OCI-LY7 (cell line): ENCODE data around the gene ELMO1. TPM values are rescaled to one million over a fixed set of nuclear protein-coding genes. Genes with fewer than 3 reads are reported as not detected.

Source experiments
- BruUV-seq: library from RNA; stranded (reverse); fragments of 400-500 nt; replicated peaks from 2 replicates; lab custom pipeline; 2021; lab: Mats Ljungman, UMichigan
- CTCF ChIA-PET: fragments of 300-600 bp; sonication (Branson Sonifier 250); formaldehyde crosslinking; loops from one replicate; lab custom pipeline; 2022; ENCODE audit warnings: antibody characterized with exemption; ENCODE audit not compliant: unreplicated experiment; lab: Charles Lee
- POLR2A ChIA-PET: fragments of 300-600 bp; sonication (Branson Sonifier 250); formaldehyde crosslinking; loops from one replicate; lab custom pipeline; 2022; ENCODE audit warnings: antibody characterized with exemption; lab: Charles Lee
- DNase-seq: peaks from one replicate; pipeline ENCODE4 v3.0.0-alpha.2; 2015; ENCODE audit warnings: low spot score
- H2AFZ ChIP-seq: fragments of 200-600 bp; sonication (generic), shearing (Covaris generic); 2 replicates; pipeline ENCODE4 v1.6.1; 2014; ENCODE audit warnings: mild to moderate bottlenecking, antibody characterized with exemption, low read length, moderate library complexity
- H3K27ac ChIP-seq: fragments of 200-600 bp; sonication (generic); 2 replicates; pipeline ENCODE4 v1.5.1; 2014; ENCODE audit warnings: mixed run types, low read depth, mild to moderate bottlenecking, moderate library complexity, low read length, inconsistent platforms; ENCODE audit not compliant: poor library complexity, severe bottlenecking
- H3K36me3 ChIP-seq: fragments of 200-600 bp; sonication (generic); 2 replicates; pipeline ENCODE4 v1.6.1; 2014; ENCODE audit warnings: mild to moderate bottlenecking, antibody characterized with exemption, low read length, moderate library complexity, mixed read lengths; ENCODE audit not compliant: insufficient read depth
- H3K4me1 ChIP-seq: fragments of 200-600 bp; sonication (generic); 2 replicates; pipeline ENCODE4 v1.5.1; 2014; ENCODE audit warnings: mild to moderate bottlenecking, low read length; ENCODE audit not compliant: insufficient read depth, poor library complexity, severe bottlenecking
- H3K4me2 ChIP-seq: fragments of 200-600 bp; sonication (generic); 2 replicates; pipeline ENCODE4 v1.6.1; 2014; ENCODE audit warnings: mild to moderate bottlenecking, low read length
- H3K4me3 ChIP-seq: fragments of 200-600 bp; sonication (generic); 2 replicates; pipeline ENCODE4 v1.5.1; 2014; ENCODE audit warnings: mild to moderate bottlenecking, low read depth, low read length; ENCODE audit not compliant: poor library complexity, severe bottlenecking
- H3K79me2 ChIP-seq: fragments of 200-600 bp; sonication (generic); 2 replicates; pipeline ENCODE4 v1.6.1; 2016; ENCODE audit warnings: low read depth, mild to moderate bottlenecking, low read length, moderate library complexity, mixed read lengths; ENCODE audit not compliant: insufficient read depth
- H3K9me2 ChIP-seq: fragments of 200-600 bp; sonication (generic); 2 replicates; pipeline ENCODE4 v1.6.1; 2016; ENCODE audit warnings: mild to moderate bottlenecking, low read length, mixed read lengths; ENCODE audit not compliant: insufficient read depth
- H3K9me3 ChIP-seq: fragments of 200-600 bp; sonication (generic); 2 replicates; pipeline ENCODE4 v1.6.1; 2014; ENCODE audit warnings: mild to moderate bottlenecking, mixed run types, low read length, mixed read lengths
- H4K20me1 ChIP-seq: fragments of 200-600 bp; sonication (generic); 2 replicates; pipeline ENCODE4 v1.6.1; 2014; ENCODE audit warnings: mild to moderate bottlenecking, antibody characterized with exemption, low read length, moderate library complexity, mixed read lengths; ENCODE audit not compliant: insufficient read depth
- CTCF ChIP-seq: fragments of 200-600 bp; sonication (generic); conservative IDR thresholded peaks from 2 replicates; pipeline ENCODE4 v1.5.1; 2014; ENCODE audit warnings: mild to moderate bottlenecking, antibody characterized with exemption, low read length, moderate library complexity, mixed read lengths
- EZH2phosphoT487 ChIP-seq: fragments of 200-600 bp; sonication (generic); IDR thresholded peaks from 2 replicates; pipeline ENCODE4 v1.6.1; 2018; ENCODE audit warnings: low read depth, borderline replicate concordance, mild to moderate bottlenecking, mixed run types, antibody characterized with exemption, low read length, moderate library complexity, mixed read lengths
- intact Hi-C: fragments of 100-400 bp; cut with micrococcal nuclease; formaldehyde crosslinking; loops from one replicate; pipeline ENCODE4 v1.10.0; 2022; ENCODE audit not compliant: unreplicated experiment
- total RNA-seq, 2 experiments: library from RNA; depleted of rRNA in 1 of 2; stranded (reverse); fragments of >200 nt in 1 of 2; shearing (Covaris generic) in 1 of 2; gene quantifications; 2 replicates each; pipeline ENCODE4 v1.2.3, GENCODE V29; 2014 to 2022

Gene ELMO1
- total RNA-seq, 2 experiments from 2014 or later: 101 to 103 TPM

- intact Hi-C loops: no loop called here
- BruUV-seq: no TSS peak
Observed at GRCh38 chr7:36911788-36912187, 536.9 kb downstream of the ELMO1 start.

DNA sequence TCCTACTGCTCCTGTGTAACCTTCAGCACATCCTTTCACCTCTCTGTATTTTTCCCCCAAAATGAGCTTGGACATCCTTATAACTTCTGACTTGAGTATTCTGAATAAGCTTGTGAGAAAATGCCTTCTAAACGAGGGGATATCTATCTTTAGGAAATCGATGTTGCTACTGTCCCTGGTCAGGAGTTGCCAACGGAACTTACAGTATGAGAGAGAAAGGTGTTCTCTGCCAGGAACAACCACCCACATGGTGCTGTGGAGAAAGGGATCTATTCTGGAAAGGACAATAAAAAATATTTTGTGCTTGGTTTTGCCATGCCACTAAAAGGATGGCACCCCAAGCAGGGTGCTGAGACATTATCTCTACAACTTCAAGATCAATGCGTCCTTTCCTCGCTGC, 537.8 kb downstream of the ELMO1 start:
- TF ChIP-seq CTCF (no peak), EZH2phosphoT487 (no peak)
- Histone ChIP-seq H3K27ac (no peak overlapping the region), H3K79me2 (no peaks in the 10 kb centered on the region), H2AFZ (no peak overlapping the region), H3K4me3 (no peak overlapping the region), H3K4me2 (no peak overlapping the region), H3K4me1 (no peaks in the 10 kb centered on the region), H3K9me2 (no peaks in the 10 kb centered on the region), H4K20me1 (no peaks in the 10 kb centered on the region), H3K9me3 (no peaks in the 10 kb centered on the region), H3K36me3 (no peaks in the 10 kb centered on the region)
- intact Hi-C loops: no loop called here
- ChIA-PET POLR2A (no interaction called here), CTCF (no interaction called here)
- BruUV-seq: no TSS peak
- no peak for DNase-seq

More at GRCh38 chr7:36911788-36912187, 536.9 kb downstream of the ELMO1 start:
- DNase-seq: no peak
- Histone ChIP-seq H3K9me3 (no peaks in the 10 kb centered on the region), H3K27ac (no peak overlapping the region), H3K4me1 (no peaks in the 10 kb centered on the region), H3K36me3 (no peaks in the 10 kb centered on the region), H3K79me2 (no peaks in the 10 kb centered on the region), H3K9me2 (no peaks in the 10 kb centered on the region), H4K20me1 (no peaks in the 10 kb centered on the region), H2AFZ (no peak overlapping the region), H3K4me2 (no peak overlapping the region), H3K4me3 (no peak overlapping the region)
- ChIA-PET CTCF (no interaction called here), POLR2A (interaction anchor here (0.6 kb wide), 2 partner anchors 50 to 609 kb away, joined by 3 read pairs; no protein-coding TSS in a partner anchor)
- TF ChIP-seq CTCF: no peak
- no peak for TF ChIP-seq EZH2phosphoT487

- Histone ChIP-seq H3K9me2 (no peaks in the 10 kb centered on the region), H3K4me3 (no peak overlapping the region), H4K20me1 (no peaks in the 10 kb centered on the region), H3K27ac (no peak overlapping the region), H3K9me3 (no peaks in the 10 kb centered on the region), H3K4me1 (no peaks in the 10 kb centered on the region), H3K79me2 (no peaks in the 10 kb centered on the region), H2AFZ (no peak overlapping the region), H3K36me3 (no peaks in the 10 kb centered on the region), H3K4me2 (no peak overlapping the region)
- ChIA-PET CTCF (no interaction called here), POLR2A (no interaction called here)
- no peak for DNase-seq
- no peak for TF ChIP-seq EZH2phosphoT487
- no peak for TF ChIP-seq CTCF
- intact Hi-C loops: no loop called here
- BruUV-seq: no TSS peak
Observed at GRCh38 chr7:36910401-36910800, 538.3 kb downstream of the ELMO1 start.
